Adipocyte (in vitro differentiated cells): ENCODE results near the gene CCDC74A.
"Not testable (repeated sequence)": the region's sequence is repeated elsewhere in the genome, so short reads cannot be mapped to it uniquely, and the experiment has no call there.

ENCODE experiments used
- DNase-seq: peaks from one replicate; pipeline ENCODE4 v3.0.0-alpha.2; 2015; ENCODE audit warnings: low read depth
- H3K27me3 ChIP-seq: replicated peaks from 2 replicates; pipeline ENCODE4 v1.7.0; 2013; ENCODE audit warnings: mild to moderate bottlenecking, low read length, moderate library complexity; ENCODE audit not compliant: control insufficient read depth, insufficient read depth
- H3K36me3 ChIP-seq: 2 replicates; pipeline ENCODE4 v1.7.0; 2013; ENCODE audit warnings: low read length, mild to moderate bottlenecking, moderate library complexity; ENCODE audit not compliant: control insufficient read depth, insufficient read depth, severe bottlenecking
- H3K4me1 ChIP-seq: 2 replicates; pipeline ENCODE4 v1.7.0; 2013; ENCODE audit warnings: mild to moderate bottlenecking, low read length, moderate library complexity; ENCODE audit not compliant: control insufficient read depth, insufficient read depth
- H3K4me3 ChIP-seq: 2 replicates; pipeline ENCODE4 v1.7.0; 2013; ENCODE audit warnings: mild to moderate bottlenecking, low read length, moderate library complexity
- H3K9ac ChIP-seq: 2 replicates; pipeline ENCODE4 v1.7.0; 2013; ENCODE audit warnings: mild to moderate bottlenecking, low read length, moderate library complexity
- H3K9me3 ChIP-seq: 2 replicates; pipeline ENCODE4 v1.7.0; 2013; ENCODE audit warnings: mild to moderate bottlenecking, low read length, moderate library complexity; ENCODE audit not compliant: control insufficient read depth

Gene CCDC74A

GRCh38 chr2:131532723-131533608 lies 5.3 kb downstream of the CCDC74A start:
- not testable (repeated sequence) for H3K9me3 ChIP-seq, H3K9ac ChIP-seq, DNase-seq, H3K36me3 ChIP-seq, H3K4me3 ChIP-seq, H3K4me1 ChIP-seq, H3K27me3 ChIP-seq

- DNase-seq, H3K27me3 ChIP-seq, H3K9ac ChIP-seq, H3K9me3 ChIP-seq, H3K36me3 ChIP-seq, H3K4me1 ChIP-seq, H3K4me3 ChIP-seq: not testable (repeated sequence)
Observed at GRCh38 chr2:131533609-131534316, 6.1 kb downstream of the CCDC74A start.

GRCh38 chr2:131534317-131534672 lies 6.6 kb downstream of the CCDC74A start:
- DNase-seq, H3K9me3 ChIP-seq, H3K36me3 ChIP-seq, H3K27me3 ChIP-seq, H3K9ac ChIP-seq, H3K4me3 ChIP-seq, H3K4me1 ChIP-seq: not testable (repeated sequence)

- H3K27me3 ChIP-seq, H3K4me3 ChIP-seq, H3K4me1 ChIP-seq, H3K9ac ChIP-seq, H3K36me3 ChIP-seq, H3K9me3 ChIP-seq, DNase-seq: not testable (repeated sequence)
Observed at GRCh38 chr2:131534965-131535364, 7.3 kb downstream of the CCDC74A start.

GRCh38 chr2:131535526-131535925 lies 7.8 kb downstream of the CCDC74A start:
- no peak for DNase-seq
- H3K9ac ChIP-seq: no peak overlapping the region

GRCh38 chr2:131535951-131536826 lies 8.5 kb downstream of the CCDC74A start:
- H3K27me3 ChIP-seq, H3K9me3 ChIP-seq, H3K4me3 ChIP-seq, H3K4me1 ChIP-seq, H3K9ac ChIP-seq, DNase-seq, H3K36me3 ChIP-seq: not testable (repeated sequence)

More at GRCh38 chr2:131535526-131535925, 7.8 kb downstream of the CCDC74A start:
- no peaks in the 10 kb centered on the region for H3K27me3 ChIP-seq
- H3K9me3 ChIP-seq: no peaks in the 10 kb centered on the region
- H3K36me3 ChIP-seq: no peaks in the 10 kb centered on the region
- H3K4me1 ChIP-seq: no peaks in the 10 kb centered on the region
- no peak overlapping the region for H3K4me3 ChIP-seq

GRCh38 chr2:131536841-131537240 lies 9.2 kb downstream of the CCDC74A start:
- not testable (repeated sequence) for H3K9me3 ChIP-seq, H3K27me3 ChIP-seq, H3K4me1 ChIP-seq, DNase-seq, H3K9ac ChIP-seq, H3K36me3 ChIP-seq, H3K4me3 ChIP-seq

GRCh38 chr2:131538856-131539255 lies 11.2 kb downstream of the CCDC74A start:
- H3K9me3 ChIP-seq, H3K36me3 ChIP-seq, H3K9ac ChIP-seq, H3K4me1 ChIP-seq, H3K27me3 ChIP-seq, DNase-seq, H3K4me3 ChIP-seq: not testable (repeated sequence)

GRCh38 chr2:131542438-131543384 lies 15.0 kb downstream of the CCDC74A start:
- Histone ChIP-seq H3K4me3 (no peak overlapping the region), H3K4me1 (no peaks in the 10 kb centered on the region), H3K36me3 (no peaks in the 10 kb centered on the region), H3K9me3 (no peaks in the 10 kb centered on the region), H3K9ac (no peak overlapping the region), H3K27me3 (no peaks in the 10 kb centered on the region)
- no peak for DNase-seq

GRCh38 chr2:131543385-131543891 lies 15.8 kb downstream of the CCDC74A start:
- Histone ChIP-seq H3K9ac (no peak overlapping the region), H3K4me3 (no peak overlapping the region), H3K27me3 (no peaks in the 10 kb centered on the region), H3K4me1 (no peaks in the 10 kb centered on the region), H3K9me3 (no peaks in the 10 kb centered on the region), H3K36me3 (no peaks in the 10 kb centered on the region)
- DNase-seq: no peak
